WTC11 (cell line): ENCODE measurements around the gene PFKFB3. TPM values are rescaled to one million over a fixed set of nuclear protein-coding genes. Genes with fewer than 3 reads are reported as not detected.

ENCODE experiments used
- ATAC-seq: fragments of 200-7000 bp; cut with Tn5 transposase; 2 replicates; pipeline ENCODE4 v1.10.0; 2021; ENCODE audit warnings: mild to moderate bottlenecking, moderate library complexity
- CTCF ChIA-PET: fragments of 300-600 bp; sonication (Branson Sonifier 250); formaldehyde crosslinking; loops from one replicate; lab custom pipeline; 2021; ENCODE audit warnings: antibody characterized with exemption; lab: Charles Lee
- POLR2A ChIA-PET: fragments of 350-600 bp; sonication (Branson Sonifier 250); formaldehyde crosslinking; loops from one replicate; lab custom pipeline; 2021; ENCODE audit warnings: antibody characterized with exemption; lab: Charles Lee
- DNase-seq: peaks from one replicate; pipeline ENCODE4 v3.0.0; 2021; ENCODE audit warnings: low spot score
- H3K27ac Mint-ChIP-seq: 2 replicates; pipeline ENCODE4 v1.8.0; 2021; ENCODE audit warnings: mixed read lengths
- H3K27me3 Mint-ChIP-seq: 2 replicates; pipeline ENCODE4 v1.8.0; 2021; ENCODE audit warnings: low read depth, mild to moderate bottlenecking, moderate library complexity, mixed read lengths
- H3K36me3 Mint-ChIP-seq: 2 replicates; pipeline ENCODE4 v1.8.0; 2021; ENCODE audit warnings: mixed read lengths
- H3K4me1 Mint-ChIP-seq: 2 replicates; pipeline ENCODE4 v1.8.0; 2022; ENCODE audit warnings: mixed read lengths
- H3K4me3 Mint-ChIP-seq: 2 replicates; pipeline ENCODE4 v1.8.0; 2021; ENCODE audit warnings: mild to moderate bottlenecking, moderate library complexity, mixed read lengths
- H3K9me3 Mint-ChIP-seq: 2 replicates; pipeline ENCODE4 v1.8.0; 2021; ENCODE audit warnings: mixed read lengths
- ATF1 ChIP-seq: sonication (generic); formaldehyde crosslinking; IDR thresholded peaks from 2 replicates; pipeline ENCODE4 v1.8.1; 2023; ENCODE audit warnings: mild to moderate bottlenecking, moderate library complexity, missing genetic modification reagents
- CBFB ChIP-seq: sonication (generic); formaldehyde crosslinking; IDR thresholded peaks from 2 replicates; pipeline ENCODE4 v1.8.1; 2022; ENCODE audit warnings: mild to moderate bottlenecking, low read depth, missing genetic modification reagents
- CDX4 ChIP-seq: fragments of 250-450 bp; sonication (Bioruptor Pico); IDR thresholded peaks from 2 replicates; pipeline ENCODE4 v1.9.0; 2021; ENCODE audit warnings: moderate library complexity, mild to moderate bottlenecking, inconsistent platforms, borderline replicate concordance
- CREB1 ChIP-seq: sonication (generic); formaldehyde crosslinking; IDR thresholded peaks from 2 replicates; pipeline ENCODE4 v1.8.0; 2023; ENCODE audit warnings: mild to moderate bottlenecking, missing genetic modification reagents
- CREM ChIP-seq: sonication (generic); formaldehyde crosslinking; IDR thresholded peaks from 2 replicates; pipeline ENCODE4 v1.8.1; 2022; ENCODE audit warnings: mild to moderate bottlenecking, missing genetic modification reagents, moderate library complexity
- FOXJ3 ChIP-seq: sonication (generic); formaldehyde crosslinking; IDR thresholded peaks from 2 replicates; pipeline ENCODE4 v1.9.0; 2021; ENCODE audit warnings: missing genetic modification reagents, mild to moderate bottlenecking, borderline replicate concordance
- FOXP1 ChIP-seq: sonication (generic); formaldehyde crosslinking; IDR thresholded peaks from 2 replicates; pipeline ENCODE4 v1.8.0; 2022; ENCODE audit warnings: missing genetic modification reagents, mild to moderate bottlenecking, moderate library complexity, borderline replicate concordance
- JUN ChIP-seq: sonication (generic); formaldehyde crosslinking; IDR thresholded peaks from 2 replicates; pipeline ENCODE4 v1.8.0; 2023; ENCODE audit warnings: mild to moderate bottlenecking, missing genetic modification reagents
- MXD4 ChIP-seq: fragments of 250-450 bp; sonication (Bioruptor Pico); IDR thresholded peaks from 2 replicates; pipeline ENCODE4 v1.8.0; 2021; ENCODE audit warnings: mild to moderate bottlenecking, moderate library complexity, borderline replicate concordance
- NR1H2 ChIP-seq: sonication (generic); formaldehyde crosslinking; IDR thresholded peaks from 2 replicates; pipeline ENCODE4 v1.9.0; 2021; ENCODE audit warnings: mild to moderate bottlenecking, moderate library complexity, missing genetic modification reagents
- NR2C2 ChIP-seq: sonication (generic); formaldehyde crosslinking; IDR thresholded peaks from 2 replicates; pipeline ENCODE4 v1.8.0; 2022; ENCODE audit warnings: mild to moderate bottlenecking, missing genetic modification reagents
- SOX15 ChIP-seq: fragments of 250-450 bp; sonication (Bioruptor Pico); IDR thresholded peaks from 2 replicates; pipeline ENCODE4 v1.9.0; 2021; ENCODE audit warnings: mild to moderate bottlenecking
- TP53 ChIP-seq: sonication (generic); formaldehyde crosslinking; IDR thresholded peaks from 2 replicates; pipeline ENCODE4 v1.8.1; 2023; ENCODE audit warnings: mild to moderate bottlenecking, missing genetic modification reagents
- ZNF317 ChIP-seq: sonication (generic); formaldehyde crosslinking; IDR thresholded peaks from 2 replicates; pipeline ENCODE4 v1.8.1; 2023; ENCODE audit warnings: low read depth, mild to moderate bottlenecking, moderate library complexity, missing genetic modification reagents, borderline replicate concordance
- ZNF423 ChIP-seq: fragments of 250-450 bp; sonication (Bioruptor Pico); IDR thresholded peaks from 2 replicates; pipeline ENCODE4 v2.1.2; 2022; ENCODE audit warnings: mild to moderate bottlenecking, moderate library complexity
- ZNF671 ChIP-seq: fragments of 250-450 bp; sonication (Bioruptor Pico); IDR thresholded peaks from 2 replicates; pipeline ENCODE4 v1.8.0; 2021; ENCODE audit warnings: mild to moderate bottlenecking
- total RNA-seq: library from RNA; stranded (reverse); gene quantifications from 3 replicates; pipeline ENCODE4 v1.2.3, GENCODE V29; 2021
- TF ChIP-seq, protein P1 (sequence below): sonication (generic); formaldehyde crosslinking; IDR thresholded peaks from 2 replicates; pipeline ENCODE4 v1.8.0; 2023; ENCODE audit warnings: missing genetic modification reagents, mild to moderate bottlenecking, borderline replicate concordance
- TF ChIP-seq, protein P2 (sequence below): sonication (generic); formaldehyde crosslinking; IDR thresholded peaks from 2 replicates; pipeline ENCODE4 v1.8.0; 2023; ENCODE audit warnings: missing genetic modification reagents
- TF ChIP-seq, protein P3 (sequence below): sonication (generic); formaldehyde crosslinking; IDR thresholded peaks from 2 replicates; pipeline ENCODE4 v1.8.1; 2022; ENCODE audit warnings: mild to moderate bottlenecking, missing genetic modification reagents, moderate library complexity, borderline replicate concordance
- TF ChIP-seq, protein P4 (sequence below): sonication (generic); formaldehyde crosslinking; IDR thresholded peaks from 2 replicates; pipeline ENCODE4 v1.8.1; 2022; ENCODE audit warnings: missing genetic modification reagents, borderline replicate concordance
- TF ChIP-seq, protein P5 (sequence below): sonication (generic); formaldehyde crosslinking; conservative IDR thresholded peaks from 2 replicates; pipeline ENCODE4 v1.8.1; 2022; ENCODE audit warnings: mild to moderate bottlenecking, missing genetic modification reagents

The PFKFB3 gene
- total RNA-seq, 1 experiment from 2014 or later: 30.6 TPM

DNA sequence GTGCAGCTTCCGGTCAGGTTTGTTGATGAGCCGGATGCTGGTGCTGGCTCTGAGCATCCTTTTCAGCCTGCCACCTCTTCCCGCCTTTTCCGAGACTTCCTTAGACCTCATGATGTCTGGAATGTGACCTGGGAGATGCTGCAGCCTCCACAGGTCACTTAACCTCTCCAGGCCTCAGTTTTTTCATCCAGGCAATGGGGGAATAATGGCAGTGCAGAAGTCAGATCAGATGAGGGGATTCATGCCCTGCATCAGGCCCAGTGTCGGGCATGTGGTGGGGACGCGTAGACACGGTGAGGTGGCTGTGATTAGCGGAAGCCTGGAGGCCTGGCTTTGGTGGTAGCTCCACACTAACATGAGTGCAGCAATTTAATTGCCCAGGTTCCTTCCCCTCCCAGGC is 24.6 kb downstream of the PFKFB3 start (continued):
- TF ChIP-seq, protein P1, sequence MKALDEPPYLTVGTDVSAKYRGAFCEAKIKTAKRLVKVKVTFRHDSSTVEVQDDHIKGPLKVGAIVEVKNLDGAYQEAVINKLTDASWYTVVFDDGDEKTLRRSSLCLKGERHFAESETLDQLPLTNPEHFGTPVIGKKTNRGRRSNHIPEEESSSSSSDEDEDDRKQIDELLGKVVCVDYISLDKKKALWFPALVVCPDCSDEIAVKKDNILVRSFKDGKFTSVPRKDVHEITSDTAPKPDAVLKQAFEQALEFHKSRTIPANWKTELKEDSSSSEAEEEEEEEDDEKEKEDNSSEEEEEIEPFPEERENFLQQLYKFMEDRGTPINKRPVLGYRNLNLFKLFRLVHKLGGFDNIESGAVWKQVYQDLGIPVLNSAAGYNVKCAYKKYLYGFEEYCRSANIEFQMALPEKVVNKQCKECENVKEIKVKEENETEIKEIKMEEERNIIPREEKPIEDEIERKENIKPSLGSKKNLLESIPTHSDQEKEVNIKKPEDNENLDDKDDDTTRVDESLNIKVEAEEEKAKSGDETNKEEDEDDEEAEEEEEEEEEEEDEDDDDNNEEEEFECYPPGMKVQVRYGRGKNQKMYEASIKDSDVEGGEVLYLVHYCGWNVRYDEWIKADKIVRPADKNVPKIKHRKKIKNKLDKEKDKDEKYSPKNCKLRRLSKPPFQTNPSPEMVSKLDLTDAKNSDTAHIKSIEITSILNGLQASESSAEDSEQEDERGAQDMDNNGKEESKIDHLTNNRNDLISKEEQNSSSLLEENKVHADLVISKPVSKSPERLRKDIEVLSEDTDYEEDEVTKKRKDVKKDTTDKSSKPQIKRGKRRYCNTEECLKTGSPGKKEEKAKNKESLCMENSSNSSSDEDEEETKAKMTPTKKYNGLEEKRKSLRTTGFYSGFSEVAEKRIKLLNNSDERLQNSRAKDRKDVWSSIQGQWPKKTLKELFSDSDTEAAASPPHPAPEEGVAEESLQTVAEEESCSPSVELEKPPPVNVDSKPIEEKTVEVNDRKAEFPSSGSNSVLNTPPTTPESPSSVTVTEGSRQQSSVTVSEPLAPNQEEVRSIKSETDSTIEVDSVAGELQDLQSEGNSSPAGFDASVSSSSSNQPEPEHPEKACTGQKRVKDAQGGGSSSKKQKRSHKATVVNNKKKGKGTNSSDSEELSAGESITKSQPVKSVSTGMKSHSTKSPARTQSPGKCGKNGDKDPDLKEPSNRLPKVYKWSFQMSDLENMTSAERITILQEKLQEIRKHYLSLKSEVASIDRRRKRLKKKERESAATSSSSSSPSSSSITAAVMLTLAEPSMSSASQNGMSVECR (CRISPR knock-in tag): no peak
- no peak for TF ChIP-seq NR1H2 (CRISPR knock-in tag)
- TF ChIP-seq, protein P2, sequence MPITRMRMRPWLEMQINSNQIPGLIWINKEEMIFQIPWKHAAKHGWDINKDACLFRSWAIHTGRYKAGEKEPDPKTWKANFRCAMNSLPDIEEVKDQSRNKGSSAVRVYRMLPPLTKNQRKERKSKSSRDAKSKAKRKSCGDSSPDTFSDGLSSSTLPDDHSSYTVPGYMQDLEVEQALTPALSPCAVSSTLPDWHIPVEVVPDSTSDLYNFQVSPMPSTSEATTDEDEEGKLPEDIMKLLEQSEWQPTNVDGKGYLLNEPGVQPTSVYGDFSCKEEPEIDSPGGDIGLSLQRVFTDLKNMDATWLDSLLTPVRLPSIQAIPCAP (CRISPR knock-in tag): no peak
- no peak for TF ChIP-seq ATF1 (CRISPR knock-in tag)
- no peak for TF ChIP-seq MXD4 (CRISPR knock-in tag)
- no peak for TF ChIP-seq NR2C2 (CRISPR knock-in tag)
- TF ChIP-seq JUN: no peak
- no peak for TF ChIP-seq ZNF423 (CRISPR knock-in tag)
- TF ChIP-seq, protein P3, sequence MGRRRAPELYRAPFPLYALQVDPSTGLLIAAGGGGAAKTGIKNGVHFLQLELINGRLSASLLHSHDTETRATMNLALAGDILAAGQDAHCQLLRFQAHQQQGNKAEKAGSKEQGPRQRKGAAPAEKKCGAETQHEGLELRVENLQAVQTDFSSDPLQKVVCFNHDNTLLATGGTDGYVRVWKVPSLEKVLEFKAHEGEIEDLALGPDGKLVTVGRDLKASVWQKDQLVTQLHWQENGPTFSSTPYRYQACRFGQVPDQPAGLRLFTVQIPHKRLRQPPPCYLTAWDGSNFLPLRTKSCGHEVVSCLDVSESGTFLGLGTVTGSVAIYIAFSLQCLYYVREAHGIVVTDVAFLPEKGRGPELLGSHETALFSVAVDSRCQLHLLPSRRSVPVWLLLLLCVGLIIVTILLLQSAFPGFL (CRISPR knock-in tag): no peak
- TF ChIP-seq, protein P4, sequence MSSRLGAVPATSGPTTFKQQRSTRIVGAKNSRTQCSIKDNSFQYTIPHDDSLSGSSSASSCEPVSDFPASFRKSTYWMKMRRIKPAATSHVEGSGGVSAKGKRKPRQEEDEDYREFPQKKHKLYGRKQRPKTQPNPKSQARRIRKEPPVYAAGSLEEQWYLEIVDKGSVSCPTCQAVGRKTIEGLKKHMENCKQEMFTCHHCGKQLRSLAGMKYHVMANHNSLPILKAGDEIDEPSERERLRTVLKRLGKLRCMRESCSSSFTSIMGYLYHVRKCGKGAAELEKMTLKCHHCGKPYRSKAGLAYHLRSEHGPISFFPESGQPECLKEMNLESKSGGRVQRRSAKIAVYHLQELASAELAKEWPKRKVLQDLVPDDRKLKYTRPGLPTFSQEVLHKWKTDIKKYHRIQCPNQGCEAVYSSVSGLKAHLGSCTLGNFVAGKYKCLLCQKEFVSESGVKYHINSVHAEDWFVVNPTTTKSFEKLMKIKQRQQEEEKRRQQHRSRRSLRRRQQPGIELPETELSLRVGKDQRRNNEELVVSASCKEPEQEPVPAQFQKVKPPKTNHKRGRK (CRISPR knock-in tag): no peak

GRCh38 chr10:6228010-6228511 is 25.3 kb downstream of the PFKFB3 start:
- POLR2A ChIA-PET: no interaction called here
- DNase-seq (no peak), ATAC-seq (no peak)
- Mint-ChIP-seq H3K27ac (no peak overlapping the region), H3K9me3 (no peaks in the 10 kb centered on the region), H3K27me3 (no peaks in the 10 kb centered on the region), H3K36me3 (peaks cover 58% of the 10 kb centered on the region), H3K4me3 (no peak overlapping the region), H3K4me1 (no peaks in the 10 kb centered on the region)
- CTCF ChIA-PET: interaction anchor here (1.2 kb wide), 1 partner anchor 26 kb away, joined by 4 read pairs; the partner anchor contains the start of gene PFKFB3
- TF ChIP-seq CREM (no peak), FOXP1 (CRISPR knock-in tag) (no peak), SOX15 (CRISPR knock-in tag) (no peak), CREB1 (CRISPR knock-in tag) (no peak), ZNF671 (CRISPR knock-in tag) (no peak), CBFB (CRISPR knock-in tag) (no peak), ZNF317 (CRISPR knock-in tag) (no peak), FOXJ3 (CRISPR knock-in tag) (no peak), ATF1 (CRISPR knock-in tag) (no peak), TP53 (CRISPR knock-in tag) (no peak), JUN (no peak), CDX4 (CRISPR knock-in tag) (no peak)
- TF ChIP-seq, protein P1 (CRISPR knock-in tag): no peak
- TF ChIP-seq, protein P5, sequence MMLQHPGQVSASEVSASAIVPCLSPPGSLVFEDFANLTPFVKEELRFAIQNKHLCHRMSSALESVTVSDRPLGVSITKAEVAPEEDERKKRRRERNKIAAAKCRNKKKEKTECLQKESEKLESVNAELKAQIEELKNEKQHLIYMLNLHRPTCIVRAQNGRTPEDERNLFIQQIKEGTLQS (CRISPR knock-in tag): no peak
